ENCODE results near the gene TMOD1. TPM values are rescaled to one million over a fixed set of nuclear protein-coding genes. Genes with fewer than 3 reads are reported as not detected.

TMOD1 gene
- total RNA-seq, 1 experiment from 2014 or later, result 1.0 TPM

- Mint-ChIP-seq H3K4me3 (no peak overlapping the region), H3K36me3 (no peaks in the 10 kb centered on the region), H3K9me3 (no peaks in the 10 kb centered on the region), H3K4me1 (peaks cover 21% of the 10 kb centered on the region), H3K27me3 (ENCODE audit: low read depth) (peaks cover 24% of the 10 kb centered on the region), H3K27ac (no peak overlapping the region)
- no peak for ATAC-seq
- DNase-seq (ENCODE audit: low spot score), result no peak
- ChIA-PET CTCF (interaction anchor here (0.8 to 5.5 kb wide), 8 partner anchors 14 to 112 kb away, joined by 3 to 77 read pairs (median 10); no protein-coding TSS in a partner anchor), POLR2A (no interaction called here)
- TF ChIP-seq USF2 (CRISPR knock-in tag; IDR thresholded peaks at IDR 0.05) (no peak), NFYB (CRISPR knock-in tag; conservative IDR thresholded peaks at IDR 0.05; ENCODE audit: low read depth) (no peak), RELA (CRISPR knock-in tag; IDR thresholded peaks at IDR 0.05; ENCODE audit: borderline replicate concordance) (no peak), MYBL2 (CRISPR knock-in tag; IDR thresholded peaks at IDR 0.05) (no peak), SMAD4 (CRISPR knock-in tag; IDR thresholded peaks at IDR 0.05) (no peak), PRRX2 (CRISPR knock-in tag; IDR thresholded peaks at IDR 0.05) (no peak), FOXP1 (CRISPR knock-in tag; IDR thresholded peaks at IDR 0.05; ENCODE audit: borderline replicate concordance) (no peak), NR2C2 (CRISPR knock-in tag; IDR thresholded peaks at IDR 0.05) (no peak), E2F5 (CRISPR knock-in tag; IDR thresholded peaks at IDR 0.05) (no peak), NR3C1 (CRISPR knock-in tag; conservative IDR thresholded peaks at IDR 0.05; ENCODE audit: low read depth) (no peak), FOXK1 (CRISPR knock-in tag; IDR thresholded peaks at IDR 0.05) (no peak), RORB (CRISPR knock-in tag; IDR thresholded peaks at IDR 0.05) (no peak), ZNF232 (CRISPR knock-in tag; IDR thresholded peaks at IDR 0.05) (no peak), ATF6 (CRISPR knock-in tag; IDR thresholded peaks at IDR 0.05) (no peak), MLX (CRISPR knock-in tag; IDR thresholded peaks at IDR 0.05) (no peak), IRF2 (CRISPR knock-in tag; IDR thresholded peaks at IDR 0.05; ENCODE audit: borderline replicate concordance, low read depth) (no peak), PREB (CRISPR knock-in tag; IDR thresholded peaks at IDR 0.05; ENCODE audit: borderline replicate concordance) (no peak), GTF2I (CRISPR knock-in tag; conservative IDR thresholded peaks at IDR 0.05) (no peak)
Observed at GRCh38 chr9:97503862-97504210, 2.4 kb downstream of the TMOD1 start.

GRCh38 chr9:97504381-97505216 is 3.1 kb downstream of the TMOD1 start:
- Mint-ChIP-seq H3K27ac (no peak overlapping the region), H3K4me3 (no peak overlapping the region), H3K27me3 (ENCODE audit: low read depth) (peaks cover 17% of the 10 kb centered on the region), H3K9me3 (no peaks in the 10 kb centered on the region), H3K36me3 (no peaks in the 10 kb centered on the region), H3K4me1 (peaks cover 21% of the 10 kb centered on the region)
- TF ChIP-seq ETV6 (CRISPR knock-in tag; IDR thresholded peaks at IDR 0.05), result no peak
- ATAC-seq (no peak), DNase-seq (ENCODE audit: low spot score) (no peak)
- POLR2A ChIA-PET, result no interaction called here
- CTCF ChIA-PET, result interaction anchor here (1.1 to 5.5 kb wide), 4 partner anchors 25 to 111 kb away, joined by 3 to 77 read pairs (median 17); no protein-coding TSS in a partner anchor

Data from WTC11 (cell line).